Panc1 (cell line): ENCODE data around the gene MCM9. TPM values are rescaled to one million over a fixed set of nuclear protein-coding genes. Genes with fewer than 3 reads are reported as not detected.

Experiments used
- ATAC-seq: fragments of 200-7000 bp; cut with Tn5 transposase; 2 replicates; pipeline ENCODE4 v1.9.1; 2020; ENCODE audit warnings: mild to moderate bottlenecking, moderate library complexity
- BruUV-seq: library from RNA; stranded (reverse); fragments of 400-500 nt; replicated peaks from 2 replicates; lab custom pipeline; 2021; lab: Mats Ljungman, UMichigan
- CTCF ChIA-PET: fragments of 300-600 bp; sonication (Branson Sonifier 250); formaldehyde crosslinking; loops from one replicate; lab custom pipeline; 2022; ENCODE audit warnings: antibody characterized with exemption; lab: Charles Lee
- POLR2A ChIA-PET: fragments of 300-600 bp; sonication (Branson Sonifier 250); formaldehyde crosslinking; loops from one replicate; lab custom pipeline; 2022; ENCODE audit warnings: antibody characterized with exemption; lab: Charles Lee
- DNase-seq: peaks from one replicate; pipeline ENCODE4 v3.0.0-alpha.2; 2010; ENCODE audit warnings: low read depth, low spot score
- H3K27ac ChIP-seq: 2 replicates; pipeline ENCODE4 v1.5.1; 2011; ENCODE audit warnings: mild to moderate bottlenecking, low read length, inconsistent platforms
- H3K27me3 ChIP-seq: fragments of 200-500 bp; sonication (Bioruptor generic); 2 replicates; pipeline ENCODE4 v1.6.0; 2014; ENCODE audit warnings: low read length, inconsistent platforms; ENCODE audit not compliant: control insufficient read depth, insufficient read depth
- H3K36me3 ChIP-seq: fragments of 200-500 bp; sonication (Bioruptor generic); 2 replicates; pipeline ENCODE4 v1.5.1; 2014; ENCODE audit warnings: inconsistent platforms, mild to moderate bottlenecking, low read length, moderate library complexity; ENCODE audit not compliant: control insufficient read depth, insufficient read depth
- H3K4me1 ChIP-seq: 2 replicates; pipeline ENCODE4 v1.5.1; 2011; ENCODE audit warnings: inconsistent platforms, mild to moderate bottlenecking, low read length, moderate library complexity; ENCODE audit not compliant: control insufficient read depth, insufficient read depth
- H3K4me3 ChIP-seq, 2 experiments: 2 replicates each; pipeline ENCODE4 v1.5.1; 2011 to 2012; ENCODE audit warnings: low read depth in 2 of 2, low read length in 2 of 2, mild to moderate bottlenecking in 2 of 2, inconsistent platforms in 1 of 2, moderate library complexity in 1 of 2
- H3K9me3 ChIP-seq: fragments of 200-500 bp; sonication (Bioruptor generic); 2 replicates; pipeline ENCODE4 v1.5.1; 2014; ENCODE audit warnings: low read depth, mild to moderate bottlenecking, inconsistent platforms, low read length, moderate library complexity; ENCODE audit not compliant: control insufficient read depth, insufficient read depth
- CTCF ChIP-seq: fragments of 450-650 bp; IDR thresholded peaks from 2 replicates; pipeline ENCODE4 v1.5.1; 2017; ENCODE audit warnings: mild to moderate bottlenecking
- POLR2AphosphoS5 ChIP-seq: IDR thresholded peaks from 2 replicates; pipeline ENCODE4 v1.6.1; 2012; ENCODE audit warnings: mild to moderate bottlenecking, low read depth, low read length, moderate library complexity
- SIN3A ChIP-seq: IDR thresholded peaks from 2 replicates; pipeline ENCODE4 v1.6.1; 2012; ENCODE audit warnings: low read depth, mild to moderate bottlenecking, low read length, moderate library complexity, borderline replicate concordance; ENCODE audit not compliant: insufficient read depth
- TCF7L2 ChIP-seq: IDR thresholded peaks from 2 replicates; pipeline ENCODE4 v1.6.1; 2011; ENCODE audit warnings: mild to moderate bottlenecking, low read depth, low read length, inconsistent platforms
- in situ Hi-C: cut with HindIII; loops from 2 replicates; pipeline ENCODE4 v1.10.0; 2016; ENCODE audit warnings: low sequenced_read_pairs, low pct_unique_long_range_greater_than_20kb
- intact Hi-C: fragments of 100-400 bp; cut with micrococcal nuclease; formaldehyde crosslinking; loops from one replicate; pipeline ENCODE4 v1.10.0; 2022; ENCODE audit not compliant: unreplicated experiment
- total RNA-seq: library from RNA; stranded (reverse); gene quantifications from one replicate; pipeline ENCODE4 v1.2.1, GENCODE V29; 2021; ENCODE audit not compliant: unreplicated experiment
- TF ChIP-seq, protein P1 (sequence below), 2 experiments: IDR thresholded peaks; 2 replicates each; pipeline ENCODE4 v1.6.1; 2011 to 2012; ENCODE audit warnings: low read depth in 2 of 2, control low read depth in 1 of 2, low read length in 1 of 2, mild to moderate bottlenecking in 1 of 2, moderate library complexity in 1 of 2; ENCODE audit not compliant: insufficient read depth in 1 of 2

MCM9 gene
- total RNA-seq, 1 experiment from 2014 or later, result 20.4 TPM

DNA sequence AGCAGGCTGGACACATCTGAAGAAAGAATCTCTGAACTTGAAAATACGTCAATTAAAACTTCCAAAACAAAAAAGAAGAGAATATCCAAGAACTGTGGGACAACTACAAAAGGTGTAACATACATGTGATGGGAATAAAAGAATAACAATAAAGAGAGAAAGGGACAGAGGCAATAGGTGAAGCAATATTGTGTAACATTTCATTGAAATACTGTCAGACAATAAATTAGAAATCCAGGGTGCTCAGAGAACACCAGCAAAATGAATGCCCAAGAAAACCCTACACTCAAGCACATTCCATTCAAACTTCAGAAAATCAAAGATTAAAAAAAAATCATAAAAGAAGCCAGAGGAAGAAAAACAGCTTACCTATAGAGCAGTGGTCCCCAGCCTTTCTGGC, 74.6 kb downstream of the MCM9 start:
- ATAC-seq, result no peak
- CTCF ChIA-PET, result no interaction called here
- intact Hi-C loops, result no loop called here

DNA sequence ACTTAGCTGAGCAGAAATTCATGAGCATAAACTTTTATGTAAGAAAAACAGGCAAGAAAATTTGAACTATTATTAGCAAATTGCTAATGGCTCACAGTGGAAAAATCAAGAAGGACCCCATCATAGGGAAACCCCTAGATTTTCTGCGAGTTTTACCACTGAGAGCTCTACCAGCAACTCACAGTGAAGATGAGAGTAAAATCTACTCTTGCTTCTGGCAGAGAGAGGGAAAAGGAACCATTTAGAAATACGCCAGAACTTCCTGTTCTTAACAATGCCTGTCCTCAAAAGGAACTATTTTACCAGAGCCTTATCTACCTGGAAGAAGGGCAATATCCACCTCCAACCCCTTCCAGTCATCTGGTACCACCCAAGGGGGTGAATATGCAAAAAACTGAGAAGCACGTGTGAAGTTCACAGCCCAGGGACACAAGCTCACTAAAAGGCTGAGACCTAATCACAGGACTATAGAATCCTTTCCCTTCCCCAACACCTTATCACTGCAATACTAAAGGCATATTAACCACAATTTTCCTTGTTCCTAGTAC, 75.4 kb downstream of the MCM9 start:
- POLR2A ChIA-PET, result interaction anchor here (1.0 kb wide), 1 partner anchor 75 kb away, joined by 17 read pairs; the partner anchor contains the start of gene MCM9
- Histone ChIP-seq H3K9me3 (peaks cover 3% of the 10 kb centered on the region; the same call in 1 of the 2 replicates), H3K27me3 (no peaks in the 10 kb centered on the region), H3K4me3 (no peak overlapping the region), H3K4me1 (peaks cover 8% of the 10 kb centered on the region), H3K27ac (no peak overlapping the region), H3K36me3 (no peaks in the 10 kb centered on the region)
- in situ Hi-C loops, result no loop called here
- intact Hi-C loops, result no loop called here
- BruUV-seq, result no TSS peak
- ATAC-seq (no peak), DNase-seq (no peak)
- CTCF ChIA-PET, result no interaction called here
- TF ChIP-seq SIN3A, result no peak
- TF ChIP-seq, protein P1, sequence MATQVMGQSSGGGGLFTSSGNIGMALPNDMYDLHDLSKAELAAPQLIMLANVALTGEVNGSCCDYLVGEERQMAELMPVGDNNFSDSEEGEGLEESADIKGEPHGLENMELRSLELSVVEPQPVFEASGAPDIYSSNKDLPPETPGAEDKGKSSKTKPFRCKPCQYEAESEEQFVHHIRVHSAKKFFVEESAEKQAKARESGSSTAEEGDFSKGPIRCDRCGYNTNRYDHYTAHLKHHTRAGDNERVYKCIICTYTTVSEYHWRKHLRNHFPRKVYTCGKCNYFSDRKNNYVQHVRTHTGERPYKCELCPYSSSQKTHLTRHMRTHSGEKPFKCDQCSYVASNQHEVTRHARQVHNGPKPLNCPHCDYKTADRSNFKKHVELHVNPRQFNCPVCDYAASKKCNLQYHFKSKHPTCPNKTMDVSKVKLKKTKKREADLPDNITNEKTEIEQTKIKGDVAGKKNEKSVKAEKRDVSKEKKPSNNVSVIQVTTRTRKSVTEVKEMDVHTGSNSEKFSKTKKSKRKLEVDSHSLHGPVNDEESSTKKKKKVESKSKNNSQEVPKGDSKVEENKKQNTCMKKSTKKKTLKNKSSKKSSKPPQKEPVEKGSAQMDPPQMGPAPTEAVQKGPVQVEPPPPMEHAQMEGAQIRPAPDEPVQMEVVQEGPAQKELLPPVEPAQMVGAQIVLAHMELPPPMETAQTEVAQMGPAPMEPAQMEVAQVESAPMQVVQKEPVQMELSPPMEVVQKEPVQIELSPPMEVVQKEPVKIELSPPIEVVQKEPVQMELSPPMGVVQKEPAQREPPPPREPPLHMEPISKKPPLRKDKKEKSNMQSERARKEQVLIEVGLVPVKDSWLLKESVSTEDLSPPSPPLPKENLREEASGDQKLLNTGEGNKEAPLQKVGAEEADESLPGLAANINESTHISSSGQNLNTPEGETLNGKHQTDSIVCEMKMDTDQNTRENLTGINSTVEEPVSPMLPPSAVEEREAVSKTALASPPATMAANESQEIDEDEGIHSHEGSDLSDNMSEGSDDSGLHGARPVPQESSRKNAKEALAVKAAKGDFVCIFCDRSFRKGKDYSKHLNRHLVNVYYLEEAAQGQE (IDR thresholded peaks at IDR 0.05; ENCODE audit: insufficient read depth in 1 of 2, low read depth in 2 of 2, low read length in 1 of 2), result no peak
- no peak for TF ChIP-seq POLR2AphosphoS5
- TF ChIP-seq TCF7L2, result no peak
- TF ChIP-seq CTCF, result no peak

More for the DNA sequence above, 74.6 kb downstream of the MCM9 start:
- H3K9me3 ChIP-seq, result peaks cover 3% of the 10 kb centered on the region; the same call in 1 of the 2 replicates
- no peaks in the 10 kb centered on the region for H3K27me3 ChIP-seq
- TF ChIP-seq SIN3A (no peak), POLR2AphosphoS5 (no peak), CTCF (no peak), TCF7L2 (no peak)
- TF ChIP-seq, protein P1 (IDR thresholded peaks at IDR 0.05; ENCODE audit: insufficient read depth in 1 of 2, low read depth in 2 of 2, low read length in 1 of 2), result no peak
- no peak overlapping the region for H3K4me3 ChIP-seq
- in situ Hi-C loops, result no loop called here
- no peak overlapping the region for H3K27ac ChIP-seq
- BruUV-seq, result no TSS peak
- DNase-seq, result no peak
- H3K4me1 ChIP-seq, result peaks cover 16% of the 10 kb centered on the region
- H3K36me3 ChIP-seq, result no peaks in the 10 kb centered on the region
- POLR2A ChIA-PET, result no interaction called here
